ENCODE data around the gene RNF150. TPM values are rescaled to one million over a fixed set of nuclear protein-coding genes. Genes with fewer than 3 reads are reported as not detected.

The RNF150 gene
- total and polyA plus RNA-seq, 2 of the 4 experiments (the other 2 are of a cell fraction), result 6.2 to 18.1 TPM

DNA sequence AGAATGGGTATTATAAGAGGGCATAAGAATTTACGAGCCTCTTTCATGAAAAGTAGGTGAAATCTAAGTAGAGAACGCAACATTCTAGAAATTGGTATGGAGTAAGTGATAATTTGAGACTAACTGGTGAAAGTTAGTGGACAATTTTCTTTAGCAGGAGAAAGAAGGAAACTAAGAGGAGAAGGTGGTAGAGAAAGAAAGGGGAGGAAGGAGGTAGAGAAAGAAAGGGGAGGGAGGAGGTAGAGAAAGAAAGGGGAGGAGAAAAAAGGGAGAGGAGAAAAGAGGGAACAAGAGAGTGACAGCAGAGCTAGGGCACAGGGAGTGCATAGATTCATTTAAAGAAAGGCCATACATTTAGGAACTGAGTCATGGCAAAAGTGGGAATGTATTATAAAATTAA is 94.1 kb downstream of the RNF150 start:
- 96% methylated on average over 2 of the region's 2 CpGs; no CpG with 5 or more reads in 1 of the 2 experiments for WGBS, 2 experiments (ENCODE audit: extremely low coverage in 2 of 2, insufficient read length in 1 of 2)

More for the DNA sequence above, 94.1 kb downstream of the RNF150 start:
- H2BK15ac ChIP-seq (ENCODE audit: low read depth, low read length), result no peak overlapping the region
- H3K4ac ChIP-seq (ENCODE audit: low read depth, low read length), result no peak overlapping the region
- H3K4me1 ChIP-seq (ENCODE audit: control insufficient read depth, insufficient read depth, low read length), result no peaks in the 10 kb centered on the region
- H3K23ac ChIP-seq (ENCODE audit: low read depth, low read length), result no peak overlapping the region
- H3K79me1 ChIP-seq (ENCODE audit: low read depth in 1 of 2, low read length in 2 of 2), result no peaks in the 10 kb centered on the region
- H3K14ac ChIP-seq (replicated peaks; ENCODE audit: low read depth, low read length), result no peak overlapping the region
- H2BK120ac ChIP-seq (ENCODE audit: low read depth, low read length), result no peak overlapping the region
- H4K8ac ChIP-seq (ENCODE audit: low read depth in 2 of 2, low read length in 2 of 2), result no peak overlapping the region
- H3K36me3 ChIP-seq (ENCODE audit: control insufficient read depth, insufficient read depth, low read length), result no peaks in the 10 kb centered on the region
- no peaks in the 10 kb centered on the region for H3K27me3 ChIP-seq (ENCODE audit: control insufficient read depth, insufficient read depth, low read length)
- H3K4me2 ChIP-seq (ENCODE audit: low read depth, low read length), result no peak overlapping the region
- no peak overlapping the region for H4K5ac ChIP-seq (ENCODE audit: low read depth, low read length)
- H3K9me1 ChIP-seq (ENCODE audit: insufficient read depth, low read length), result no peaks in the 10 kb centered on the region
- H3K9ac ChIP-seq (ENCODE audit: low read depth, low read length), result no peak overlapping the region
- no peak for ATAC-seq (ENCODE audit: low read depth)
- no peak overlapping the region for H2AFZ ChIP-seq (replicated peaks; ENCODE audit: low read length, poor library complexity)
- no peak overlapping the region for H3K4me3 ChIP-seq (ENCODE audit: insufficient read depth, low read depth, low read length)
- no TSS peak for BruUV-seq (replicated peaks)
- H2BK5ac ChIP-seq (ENCODE audit: low read depth, low read length, poor library complexity, severe bottlenecking), result no peak overlapping the region
- H2AK5ac ChIP-seq (ENCODE audit: low read depth, low read length), result no peak overlapping the region
- no peak overlapping the region for H2AK9ac ChIP-seq (replicated peaks; ENCODE audit: low read depth, low read length, poor library complexity)
- no peaks in the 10 kb centered on the region for H4K20me1 ChIP-seq (ENCODE audit: insufficient read depth, low read length)
- 0 out of 2 replicates have a peak overlapping the region, but pooled peaks have one; percentile 45 for H2BK20ac ChIP-seq (ENCODE audit: low read depth, low read length)
- H3K9me3 ChIP-seq (ENCODE audit: control insufficient read depth, insufficient read depth, low read length), result no peaks in the 10 kb centered on the region
- ChIA-PET POLR2A (ENCODE audit: unreplicated experiment) (no interaction called here), CTCF (no interaction called here)
- in situ Hi-C loops (cut with MboI; ENCODE audit: low sequenced_read_pairs), result no loop called here
- no peak overlapping the region for H4K91ac ChIP-seq (ENCODE audit: insufficient read depth, low read depth, low read length)
- intact Hi-C loops (cut with micrococcal nuclease), result no loop called here
- H3K56ac ChIP-seq (ENCODE audit: extremely low read depth, insufficient read depth, low read length), result no peak overlapping the region
- no peak overlapping the region for H3K18ac ChIP-seq (ENCODE audit: low read depth, low read length)
- TF ChIP-seq CEBPB (IDR thresholded peaks at IDR 0.05; ENCODE audit: low read depth, low read length) (no peak), NFE2L2 (IDR thresholded peaks at IDR 0.05; ENCODE audit: low read depth, low read length) (no peak), CHD1 (IDR thresholded peaks at IDR 0.05; ENCODE audit: low read depth, low read length) (no peak), RAD21 (IDR thresholded peaks at IDR 0.05; ENCODE audit: low read length) (no peak), MAZ (IDR thresholded peaks at IDR 0.05; ENCODE audit: borderline replicate concordance, low read depth, low read length) (no peak), BHLHE40 (IDR thresholded peaks at IDR 0.05; ENCODE audit: low read depth, low read length) (no peak), USF2 (IDR thresholded peaks at IDR 0.05; ENCODE audit: low read depth, low read length) (no peak), MAFK (IDR thresholded peaks at IDR 0.05; ENCODE audit: low read depth, low read length) (no peak)
- no peak for DNase-seq
- dilution Hi-C loops (cut with HindIII; ENCODE audit: low sequenced_read_pairs, unreplicated experiment), result no loop called here
- H3K27ac ChIP-seq (ENCODE audit: insufficient read depth, low read length), result no peak overlapping the region
